A549 (cell line): ENCODE results near the gene TBX5.

Experiments used
- BCL3 ChIP-seq: fragments of >200 bp; sonication (Bioruptor Twin); formaldehyde crosslinking; IDR thresholded peaks from 3 replicates; pipeline ENCODE4 v1.6.1; 2016
- CTCF ChIP-seq: fragments of >200 bp; sonication (Bioruptor Twin); formaldehyde crosslinking; IDR thresholded peaks from 3 replicates; pipeline ENCODE4 v1.5.1; 2016
- EP300 ChIP-seq, 2 experiments: fragments of >200 bp; sonication (Bioruptor Twin); formaldehyde crosslinking; IDR thresholded peaks; 2 replicates in 1 of 2; 3 replicates in 1 of 2; pipeline ENCODE4 v1.6.1; 2016 to 2017
- KDM5A ChIP-seq: fragments of 200-600 bp; sonication (generic); IDR thresholded peaks from 2 replicates; pipeline ENCODE4 v1.6.1; 2016; ENCODE audit warnings: antibody characterized with exemption, mild to moderate bottlenecking
- POLR2A ChIP-seq: IDR thresholded peaks from 2 replicates; pipeline ENCODE4 v1.6.1; 2012; ENCODE audit warnings: mild to moderate bottlenecking, low read length
- POLR2AphosphoS2 ChIP-seq: conservative IDR thresholded peaks from 2 replicates; pipeline ENCODE4 v1.6.1; 2012; ENCODE audit warnings: low read length, improper control_type of control experiment, inconsistent platforms
- SMC3 ChIP-seq: fragments of >200 bp; sonication (Bioruptor Twin); formaldehyde crosslinking; IDR thresholded peaks from 3 replicates; pipeline ENCODE4 v1.6.1; 2018; ENCODE audit warnings: inconsistent platforms

- TF ChIP-seq POLR2AphosphoS2 = no peak
- no peak for TF ChIP-seq BCL3
- no peak for TF ChIP-seq SMC3
- no peak for TF ChIP-seq EP300 (IDR thresholded peaks at IDR 0.05)
- no peak for TF ChIP-seq POLR2A
- no peak for TF ChIP-seq KDM5A
- TF ChIP-seq CTCF = no peak
Observed at GRCh38 chr12:114319422-114319821, 86.5 kb downstream of the TBX5 start.
